Measurements from ENCODE around the gene LMAN1.

Gene LMAN1

DNA sequence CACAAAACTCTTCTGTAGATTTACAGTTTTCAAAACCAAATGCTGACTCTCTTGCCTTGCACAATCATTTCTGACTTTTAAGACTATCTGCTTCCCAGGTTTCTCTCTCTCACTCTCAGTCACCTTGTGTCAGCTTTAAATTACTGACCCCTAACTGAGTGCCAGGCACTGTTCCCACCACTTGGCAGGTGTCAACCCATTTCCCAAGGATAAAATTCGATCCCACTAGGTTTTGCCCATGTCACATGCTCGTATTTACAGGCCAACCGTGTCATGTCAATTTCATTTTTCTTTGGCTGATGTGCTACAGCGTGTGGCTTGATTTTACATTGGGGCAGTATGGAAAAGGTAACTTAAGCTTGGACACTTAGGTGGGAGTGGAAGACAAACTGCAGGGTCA is 26.1 kb upstream of the LMAN1 start:
- no peak for DNase-seq (ENCODE audit: low read depth, low spot score)
- H3K36me3 ChIP-seq (ENCODE audit: control insufficient read depth, insufficient read depth, low read length), result no peaks in the 10 kb centered on the region
- no peaks in the 10 kb centered on the region for H3K9me3 ChIP-seq (ENCODE audit: control insufficient read depth, insufficient read depth, low read length)
- no CpG with 5 or more reads among the region's 4 CpGs for WGBS (ENCODE audit: insufficient coverage, insufficient read length)
- no peak overlapping the region for H3K27ac ChIP-seq (ENCODE audit: low read length)
- H3K4me3 ChIP-seq (ENCODE audit: low read length), result no peak overlapping the region
- no peaks in the 10 kb centered on the region for H3K4me1 ChIP-seq (ENCODE audit: control insufficient read depth, insufficient read depth, low read length)
- no peaks in the 10 kb centered on the region for H3K27me3 ChIP-seq (ENCODE audit: control insufficient read depth, insufficient read depth, low read length)

DNA sequence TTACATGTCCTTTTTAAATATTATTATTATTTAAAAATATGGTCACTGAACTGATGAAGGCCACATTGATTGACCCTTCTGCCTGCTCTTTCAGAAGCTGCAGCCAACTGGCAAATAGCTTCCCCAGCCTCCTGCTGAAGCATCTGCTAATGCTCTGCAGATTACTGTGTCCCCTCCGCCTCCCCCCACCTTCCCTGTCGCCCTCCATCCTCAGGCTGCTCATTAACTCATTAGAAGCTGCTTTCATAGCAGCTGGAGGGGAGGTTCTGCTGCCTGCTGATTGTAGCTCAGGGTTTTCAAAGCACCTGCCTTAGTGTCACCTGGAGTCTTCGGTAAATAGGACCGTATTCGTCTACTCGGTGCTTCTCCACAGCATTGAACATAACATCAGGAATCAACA is 24.8 kb upstream of the LMAN1 start:
- no peak for DNase-seq (ENCODE audit: low read depth, low spot score)
- Histone ChIP-seq H3K4me3 (ENCODE audit: low read length) (no peak overlapping the region), H3K36me3 (ENCODE audit: control insufficient read depth, insufficient read depth, low read length) (no peaks in the 10 kb centered on the region), H3K4me1 (ENCODE audit: control insufficient read depth, insufficient read depth, low read length) (no peaks in the 10 kb centered on the region), H3K27me3 (ENCODE audit: control insufficient read depth, insufficient read depth, low read length) (no peaks in the 10 kb centered on the region), H3K27ac (ENCODE audit: low read length) (no peak overlapping the region), H3K9me3 (ENCODE audit: control insufficient read depth, insufficient read depth, low read length) (no peaks in the 10 kb centered on the region)
- WGBS (ENCODE audit: insufficient coverage, insufficient read length), result no CpG with 5 or more reads among the region's 6 CpGs

DNA sequence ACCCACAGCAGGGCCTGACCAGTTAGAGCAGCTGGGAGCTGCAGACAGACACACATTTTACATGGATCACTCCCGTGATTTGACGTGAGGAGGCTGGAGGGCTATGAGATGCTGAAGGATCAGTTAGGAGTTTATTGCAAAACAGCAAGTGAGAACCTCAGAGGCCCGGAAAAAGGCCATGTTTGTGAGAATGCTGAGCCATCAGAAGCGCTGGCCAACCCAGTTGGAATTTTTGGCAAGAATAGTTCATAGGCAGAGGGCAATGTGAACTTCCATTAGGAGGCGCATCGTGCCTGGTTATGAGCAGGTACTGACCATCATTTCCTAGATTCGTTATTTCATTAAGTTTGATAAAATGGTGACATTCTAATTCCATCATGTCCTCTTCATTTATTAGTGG is 23.3 kb upstream of the LMAN1 start:
- H3K27me3 ChIP-seq (ENCODE audit: control insufficient read depth, insufficient read depth, low read length), result no peaks in the 10 kb centered on the region

DNA sequence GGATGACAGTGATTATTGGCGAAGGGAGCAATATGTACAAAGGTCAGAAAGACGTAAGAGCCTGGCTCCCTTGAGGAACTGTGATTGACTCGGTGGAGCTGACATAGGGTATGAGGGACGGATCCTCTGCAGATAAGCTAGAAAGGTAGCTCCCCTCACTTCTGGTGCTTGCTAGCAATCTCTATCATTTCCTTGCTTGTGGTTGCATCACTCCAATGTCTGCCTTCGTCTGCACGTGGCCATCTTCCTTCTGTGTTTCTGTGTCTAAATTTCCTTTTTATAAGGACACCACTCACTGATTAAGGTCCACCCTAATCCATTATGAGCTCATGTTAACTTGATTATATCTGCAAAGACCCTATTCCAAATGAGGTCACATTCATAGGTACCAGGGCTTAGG is 22.9 kb upstream of the LMAN1 start:
- DNase-seq (ENCODE audit: low read depth, low spot score), result no peak
- no peaks in the 10 kb centered on the region for H3K9me3 ChIP-seq (ENCODE audit: control insufficient read depth, insufficient read depth, low read length)
- no peak overlapping the region for H3K4me3 ChIP-seq (ENCODE audit: low read length)
- H3K27me3 ChIP-seq (ENCODE audit: control insufficient read depth, insufficient read depth, low read length), result no peaks in the 10 kb centered on the region
- H3K27ac ChIP-seq (ENCODE audit: low read length), result no peak overlapping the region
- H3K4me1 ChIP-seq (ENCODE audit: control insufficient read depth, insufficient read depth, low read length), result no peaks in the 10 kb centered on the region
- WGBS (ENCODE audit: insufficient coverage, insufficient read length), result no CpG with 5 or more reads among the region's 6 CpGs
- no peaks in the 10 kb centered on the region for H3K36me3 ChIP-seq (ENCODE audit: control insufficient read depth, insufficient read depth, low read length)

More for the DNA sequence above, 23.3 kb upstream of the LMAN1 start:
- Histone ChIP-seq H3K4me3 (ENCODE audit: low read length) (no peak overlapping the region), H3K36me3 (ENCODE audit: control insufficient read depth, insufficient read depth, low read length) (no peaks in the 10 kb centered on the region), H3K4me1 (ENCODE audit: control insufficient read depth, insufficient read depth, low read length) (no peaks in the 10 kb centered on the region), H3K9me3 (ENCODE audit: control insufficient read depth, insufficient read depth, low read length) (no peaks in the 10 kb centered on the region), H3K27ac (ENCODE audit: low read length) (no peak overlapping the region)
- no CpG with 5 or more reads among the region's 7 CpGs for WGBS (ENCODE audit: insufficient coverage, insufficient read length)
- DNase-seq (ENCODE audit: low read depth, low spot score), result no peak

DNA sequence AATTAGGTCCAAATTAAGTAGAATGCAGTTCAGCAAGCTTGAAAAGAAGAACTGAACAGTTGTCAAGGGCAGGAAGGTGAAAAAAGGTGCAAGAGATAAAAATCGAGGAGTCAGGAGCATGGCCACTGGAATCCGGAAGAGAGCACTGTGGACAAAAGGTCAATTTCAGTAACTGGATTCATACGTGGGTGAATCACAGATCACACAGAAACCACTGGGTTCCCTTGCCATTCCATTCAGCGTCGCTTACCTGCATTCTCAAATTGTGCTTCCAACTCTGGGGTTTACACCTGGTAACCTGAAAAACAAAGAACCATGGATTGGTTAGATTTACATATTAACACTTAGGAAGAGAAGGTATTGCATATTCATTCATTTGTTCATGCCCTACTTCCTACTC is 21.6 kb upstream of the LMAN1 start:
- no peak for DNase-seq (ENCODE audit: low read depth, low spot score)
- H3K36me3 ChIP-seq (ENCODE audit: control insufficient read depth, insufficient read depth, low read length), result no peaks in the 10 kb centered on the region
- no peaks in the 10 kb centered on the region for H3K27me3 ChIP-seq (ENCODE audit: control insufficient read depth, insufficient read depth, low read length)
- H3K9me3 ChIP-seq (ENCODE audit: control insufficient read depth, insufficient read depth, low read length), result no peaks in the 10 kb centered on the region
- H3K27ac ChIP-seq (ENCODE audit: low read length), result no peak overlapping the region
- WGBS (ENCODE audit: insufficient coverage, insufficient read length), result no CpG with 5 or more reads among the region's 5 CpGs
- H3K4me1 ChIP-seq (ENCODE audit: control insufficient read depth, insufficient read depth, low read length), result no peaks in the 10 kb centered on the region
- no peak overlapping the region for H3K4me3 ChIP-seq (ENCODE audit: low read length)

DNA sequence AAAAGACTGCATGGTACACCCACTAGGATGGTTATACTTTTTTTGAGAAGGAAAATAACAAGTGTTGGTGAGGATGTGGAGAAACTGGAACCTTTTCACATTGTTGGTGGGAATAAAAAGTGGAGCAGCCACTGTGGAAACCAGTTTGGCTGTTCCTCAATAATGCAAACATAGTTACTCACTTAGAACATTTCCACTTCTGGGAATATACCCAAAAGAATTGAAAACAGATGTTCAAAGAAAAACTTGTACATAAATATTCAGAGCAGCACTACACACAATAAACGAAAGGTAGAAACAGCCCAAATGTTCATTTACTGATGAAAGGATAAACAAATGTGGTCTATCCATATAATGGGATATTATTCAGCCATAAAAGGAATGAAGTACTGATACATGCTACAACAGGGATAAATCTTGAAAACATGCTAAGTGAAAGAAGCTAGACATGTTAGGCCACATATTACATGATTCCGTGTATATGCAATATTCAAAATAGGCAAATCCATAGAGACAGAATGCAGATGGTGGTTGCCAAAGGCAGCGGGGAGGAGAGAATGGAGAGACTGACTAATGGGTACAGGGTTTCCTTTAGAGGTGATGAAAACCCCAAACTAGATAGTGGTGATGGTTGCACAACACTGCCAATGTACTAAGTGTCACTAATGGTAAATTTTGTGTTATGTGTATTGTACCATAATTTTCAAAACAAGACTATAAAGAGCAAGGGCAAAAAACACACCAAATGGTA is 20.9 kb upstream of the LMAN1 start:
- no CpG with 5 or more reads among the region's 3 CpGs for WGBS (ENCODE audit: insufficient coverage, insufficient read length)
- no peak for DNase-seq (ENCODE audit: low read depth, low spot score)
- no peaks in the 10 kb centered on the region for H3K36me3 ChIP-seq (ENCODE audit: control insufficient read depth, insufficient read depth, low read length)
- H3K4me3 ChIP-seq (ENCODE audit: low read length), result no peak overlapping the region
- no peaks in the 10 kb centered on the region for H3K27me3 ChIP-seq (ENCODE audit: control insufficient read depth, insufficient read depth, low read length)
- H3K4me1 ChIP-seq (ENCODE audit: control insufficient read depth, insufficient read depth, low read length), result no peaks in the 10 kb centered on the region
- no peak overlapping the region for H3K27ac ChIP-seq (ENCODE audit: low read length)
- H3K9me3 ChIP-seq (ENCODE audit: control insufficient read depth, insufficient read depth, low read length), result no peaks in the 10 kb centered on the region

DNA sequence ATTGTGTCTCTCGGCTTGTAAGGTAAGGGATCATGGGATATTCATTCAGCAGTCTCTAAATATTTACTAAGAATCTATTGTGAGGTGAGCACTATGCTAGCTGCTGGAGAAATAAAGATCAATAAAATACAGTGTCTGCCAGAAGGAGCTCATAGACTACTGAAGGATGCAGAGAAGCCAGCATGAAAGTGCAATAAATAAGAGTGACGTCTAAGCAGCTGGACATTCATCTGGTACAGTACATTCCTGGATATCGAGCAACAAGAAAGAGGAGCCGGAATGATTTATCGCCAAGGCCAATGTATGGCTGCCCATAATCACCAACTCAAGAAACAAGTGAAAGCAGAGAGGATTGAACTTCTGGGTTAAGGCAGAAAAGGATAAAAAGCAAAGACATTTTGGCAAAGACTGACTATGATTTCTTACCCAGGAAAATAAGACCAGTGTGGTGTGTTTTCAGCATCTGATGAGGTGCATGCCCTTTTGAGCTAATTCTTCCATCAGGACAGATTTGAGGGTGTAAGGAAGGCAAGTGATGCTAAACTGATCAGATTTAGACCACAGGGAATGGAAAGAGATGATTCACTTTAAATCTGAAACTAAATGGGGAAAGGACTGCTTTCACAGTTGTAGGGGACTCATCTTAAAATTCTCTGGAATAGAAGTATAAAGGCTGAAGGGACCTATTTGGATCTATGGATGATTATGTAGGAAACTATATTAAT is 18.7 kb upstream of the LMAN1 start:
- Histone ChIP-seq H3K36me3 (ENCODE audit: control insufficient read depth, insufficient read depth, low read length) (no peaks in the 10 kb centered on the region), H3K4me3 (ENCODE audit: low read length) (no peak overlapping the region), H3K27ac (ENCODE audit: low read length) (no peak overlapping the region), H3K27me3 (ENCODE audit: control insufficient read depth, insufficient read depth, low read length) (no peaks in the 10 kb centered on the region), H3K4me1 (ENCODE audit: control insufficient read depth, insufficient read depth, low read length) (no peaks in the 10 kb centered on the region), H3K9me3 (ENCODE audit: control insufficient read depth, insufficient read depth, low read length) (no peaks in the 10 kb centered on the region)
- no CpG with 5 or more reads among the region's 5 CpGs for WGBS (ENCODE audit: insufficient coverage, insufficient read length)
- no peak for DNase-seq (ENCODE audit: low read depth, low spot score)

DNA sequence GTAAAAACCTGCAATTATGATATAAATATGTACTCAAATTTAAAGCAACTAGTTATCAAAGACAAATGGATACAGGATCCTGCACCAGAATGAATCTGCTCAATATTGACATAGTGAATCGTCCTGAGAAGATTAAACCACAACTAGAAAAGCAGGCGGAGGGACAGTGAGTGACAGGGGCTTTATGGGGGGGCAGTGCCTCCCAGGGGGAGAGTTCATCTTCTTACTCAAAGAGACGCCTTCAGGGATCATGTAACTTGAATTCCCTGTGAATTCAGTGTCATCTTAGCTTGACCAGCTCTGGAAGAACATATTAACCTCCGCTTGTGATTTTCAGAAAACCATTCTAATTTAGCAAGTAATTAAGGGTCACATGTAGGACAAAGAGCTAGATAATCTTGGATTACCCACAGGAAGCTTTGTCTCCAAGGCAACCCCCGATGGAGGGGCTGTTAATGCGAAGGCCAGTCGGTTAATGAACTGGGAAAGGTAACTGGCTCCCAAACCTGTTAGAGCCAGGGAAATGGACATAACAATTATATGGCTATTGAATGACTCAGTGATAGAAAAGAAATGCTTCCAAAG is 17.4 kb upstream of the LMAN1 start:
- no peak overlapping the region for H3K27ac ChIP-seq (ENCODE audit: low read length)
- no peaks in the 10 kb centered on the region for H3K4me1 ChIP-seq (ENCODE audit: control insufficient read depth, insufficient read depth, low read length)
- no CpG with 5 or more reads among the region's 7 CpGs for WGBS (ENCODE audit: insufficient coverage, insufficient read length)
- H3K27me3 ChIP-seq (ENCODE audit: control insufficient read depth, insufficient read depth, low read length), result no peaks in the 10 kb centered on the region
- DNase-seq (ENCODE audit: low read depth, low spot score), result no peak
- no peak overlapping the region for H3K4me3 ChIP-seq (ENCODE audit: low read length)
- H3K36me3 ChIP-seq (ENCODE audit: control insufficient read depth, insufficient read depth, low read length), result no peaks in the 10 kb centered on the region
- no peaks in the 10 kb centered on the region for H3K9me3 ChIP-seq (ENCODE audit: control insufficient read depth, insufficient read depth, low read length)

DNA sequence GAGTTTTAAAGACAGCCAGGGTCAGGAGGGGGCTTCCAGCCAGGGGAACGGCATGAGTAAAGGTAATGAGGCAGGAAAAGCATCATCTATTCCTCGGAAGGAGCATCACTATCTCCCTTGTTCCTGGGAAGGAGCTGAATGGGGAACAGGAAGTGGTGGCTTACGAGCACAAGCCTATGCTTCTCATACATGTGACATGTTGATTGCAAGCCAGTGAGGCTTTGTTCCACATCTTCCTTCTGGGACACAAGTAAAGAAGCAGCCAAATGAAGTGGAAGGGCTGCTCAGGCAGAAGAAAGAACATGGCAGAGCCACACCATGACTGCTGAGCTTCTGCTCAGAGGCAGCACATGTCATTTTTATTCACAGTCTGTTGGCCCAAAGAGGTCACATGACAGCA is 15.1 kb upstream of the LMAN1 start:
- H3K27me3 ChIP-seq (ENCODE audit: control insufficient read depth, insufficient read depth, low read length), result no peaks in the 10 kb centered on the region
- WGBS (ENCODE audit: insufficient coverage, insufficient read length), result no CpG with 5 or more reads among the region's 3 CpGs

DNA sequence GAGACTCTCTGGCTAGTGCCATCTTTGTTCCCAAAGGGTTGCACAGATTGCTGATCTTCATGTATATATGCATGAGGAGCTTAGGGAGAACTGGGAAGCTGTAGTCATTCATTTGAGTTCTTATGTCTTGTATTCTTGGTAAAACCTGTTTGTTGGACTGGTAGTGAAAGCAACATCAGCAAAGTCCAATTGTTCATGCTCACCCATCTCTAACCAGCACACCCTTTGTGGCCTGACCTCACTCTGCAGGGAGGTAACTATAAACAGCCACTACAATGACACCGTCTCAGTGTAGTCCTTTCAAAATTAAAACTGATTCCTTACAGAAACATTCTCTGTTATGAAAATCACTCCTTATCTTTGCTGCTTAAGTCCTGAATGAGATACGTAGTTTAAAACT is 13.9 kb upstream of the LMAN1 start:
- H3K4me3 ChIP-seq (ENCODE audit: low read length), result no peak overlapping the region
- no peak overlapping the region for H3K27ac ChIP-seq (ENCODE audit: low read length)
- H3K27me3 ChIP-seq (ENCODE audit: control insufficient read depth, insufficient read depth, low read length), result no peaks in the 10 kb centered on the region
- DNase-seq (ENCODE audit: low read depth, low spot score), result no peak
- WGBS (ENCODE audit: insufficient coverage, insufficient read length), result no CpG with 5 or more reads among the region's 2 CpGs
- H3K9me3 ChIP-seq (ENCODE audit: control insufficient read depth, insufficient read depth, low read length), result no peaks in the 10 kb centered on the region
- H3K4me1 ChIP-seq (ENCODE audit: control insufficient read depth, insufficient read depth, low read length), result no peaks in the 10 kb centered on the region
- no peaks in the 10 kb centered on the region for H3K36me3 ChIP-seq (ENCODE audit: control insufficient read depth, insufficient read depth, low read length)

More for the DNA sequence above, 15.1 kb upstream of the LMAN1 start:
- no peak overlapping the region for H3K4me3 ChIP-seq (ENCODE audit: low read length)
- no peaks in the 10 kb centered on the region for H3K9me3 ChIP-seq (ENCODE audit: control insufficient read depth, insufficient read depth, low read length)
- H3K36me3 ChIP-seq (ENCODE audit: control insufficient read depth, insufficient read depth, low read length), result no peaks in the 10 kb centered on the region
- H3K27ac ChIP-seq (ENCODE audit: low read length), result no peak overlapping the region
- H3K4me1 ChIP-seq (ENCODE audit: control insufficient read depth, insufficient read depth, low read length), result no peaks in the 10 kb centered on the region
- no peak for DNase-seq (ENCODE audit: low read depth, low spot score)
